Endothelial cell of umbilical vein (primary cell): ENCODE measurements around the gene GALNT13. TPM values are rescaled to one million over a fixed set of nuclear protein-coding genes. Genes with fewer than 3 reads are reported as not detected.

Experiments
- BruUV-seq: library from RNA; stranded (reverse); fragments of 400-500 nt; replicated peaks from 2 replicates; lab custom pipeline; 2021; lab: Mats Ljungman, UMichigan
- CTCF ChIA-PET: fragments of 300-600, 350-600 bp; sonication (Branson Sonifier 250); formaldehyde crosslinking; loops from one replicate; lab custom pipeline; 2021; ENCODE audit warnings: antibody characterized with exemption, inconsistent platforms; lab: Charles Lee
- POLR2A ChIA-PET: fragments of 300-600, 350-600 bp; sonication (Branson Sonifier 250); formaldehyde crosslinking; loops from one replicate; lab custom pipeline; 2021; ENCODE audit warnings: antibody characterized with exemption, inconsistent platforms; lab: Charles Lee
- DNase-seq: peaks from one replicate; pipeline ENCODE4 v3.0.0-alpha.2; 2011; ENCODE audit warnings: low read depth, low spot score
- FAIRE-seq: peaks from 2 replicates; lab custom pipeline; 2011; peaks lifted over from hg19 to GRCh38; lab: Jason Lieb, UNC
- H2AFZ ChIP-seq: 2 replicates; pipeline ENCODE4 v1.6.0; 2012; ENCODE audit warnings: low read depth, low read length, control low read depth, inconsistent platforms
- H3K27ac ChIP-seq: 2 replicates; pipeline ENCODE4 v1.5.1; 2011; ENCODE audit warnings: low read depth, mild to moderate bottlenecking, control low read depth, low read length, moderate library complexity; ENCODE audit not compliant: insufficient read depth
- H3K27me3 ChIP-seq, 2 experiments: 2 replicates each; pipeline versions ENCODE4 v1.6.0 to v1.6.1; 2011; ENCODE audit warnings: low read length in 2 of 2, mixed read lengths in 1 of 2; ENCODE audit not compliant: control insufficient read depth in 2 of 2, insufficient read depth in 2 of 2
- H3K36me3 ChIP-seq, 2 experiments: 2 replicates in 1 of 2; 3 replicates in 1 of 2; pipeline ENCODE4 v1.5.1; 2011; ENCODE audit warnings: low read length in 2 of 2, mild to moderate bottlenecking in 1 of 2, moderate library complexity in 1 of 2; ENCODE audit not compliant: control insufficient read depth in 2 of 2, insufficient read depth in 2 of 2; ENCODE audit errors: extremely low read depth in 1 of 2
- H3K4me1 ChIP-seq: 3 replicates; pipeline ENCODE4 v1.5.1; 2011; ENCODE audit warnings: mild to moderate bottlenecking, low read length; ENCODE audit not compliant: control insufficient read depth, insufficient read depth; ENCODE audit errors: extremely low read depth
- H3K4me2 ChIP-seq: 2 replicates; pipeline ENCODE4 v1.6.1; 2011; ENCODE audit warnings: low read length, control low read depth, mixed read lengths; ENCODE audit not compliant: insufficient read depth
- H3K4me3 ChIP-seq, 3 experiments: fragments of 200-600 bp in 1 of 3; sonication (generic), shearing (Covaris generic) in 1 of 3; replicated peaks in 1 of 3; 2 replicates each; pipeline ENCODE4 v1.5.1; 2011 to 2016; ENCODE audit warnings: control low read depth in 3 of 3, low read length in 3 of 3, mild to moderate bottlenecking in 2 of 3, inconsistent platforms in 1 of 3, low read depth in 1 of 3, moderate library complexity in 1 of 3; ENCODE audit not compliant: insufficient read depth in 1 of 3
- H3K79me2 ChIP-seq: 2 replicates; pipeline ENCODE4 v1.6.0; 2012; ENCODE audit warnings: low read length, inconsistent platforms; ENCODE audit not compliant: control insufficient read depth, insufficient read depth
- H3K9ac ChIP-seq: replicated peaks from 2 replicates; pipeline ENCODE3; 2011; ENCODE audit warnings: low read length, control low read depth; ENCODE audit not compliant: insufficient read depth; ENCODE audit errors: extremely low read depth
- H3K9me1 ChIP-seq: replicated peaks from 3 replicates; pipeline ENCODE4 v1.6.0; 2011; ENCODE audit warnings: mild to moderate bottlenecking, low read length; ENCODE audit not compliant: control insufficient read depth, insufficient read depth; ENCODE audit errors: extremely low read depth
- H3K9me3 ChIP-seq: replicated peaks from 2 replicates; pipeline ENCODE4 v1.5.1; 2012; ENCODE audit warnings: low read length, inconsistent platforms; ENCODE audit not compliant: control insufficient read depth, insufficient read depth
- H4K20me1 ChIP-seq: replicated peaks from 2 replicates; pipeline ENCODE3; 2011; ENCODE audit warnings: mild to moderate bottlenecking, low read length; ENCODE audit not compliant: control insufficient read depth, insufficient read depth; ENCODE audit errors: extremely low read depth
- EZH2 ChIP-seq: IDR thresholded peaks from 2 replicates; pipeline ENCODE4 v1.6.1; 2012; ENCODE audit warnings: borderline replicate concordance, low read depth, mild to moderate bottlenecking, moderate library complexity, low read length, inconsistent platforms; ENCODE audit not compliant: severe bottlenecking
- FOS ChIP-seq: IDR thresholded peaks from 2 replicates; pipeline ENCODE4 v1.6.1; 2011; ENCODE audit warnings: mild to moderate bottlenecking, low read length, moderate library complexity, borderline replicate concordance; ENCODE audit not compliant: insufficient read depth
- GATA2 ChIP-seq: IDR thresholded peaks from 2 replicates; pipeline ENCODE4 v1.7.0; 2011; ENCODE audit warnings: low read depth, mild to moderate bottlenecking, moderate library complexity, mixed read lengths, low read length; ENCODE audit not compliant: insufficient read length, insufficient read depth
- JUN ChIP-seq: IDR thresholded peaks from 2 replicates; pipeline ENCODE4 v1.6.1; 2011; ENCODE audit warnings: borderline replicate concordance, low read depth; ENCODE audit not compliant: insufficient read length, insufficient read depth
- MYC ChIP-seq: IDR thresholded peaks from one replicate; pipeline ENCODE4 v1.6.1; 2011; ENCODE audit warnings: mild to moderate bottlenecking, low read depth, low read length
- POLR2A ChIP-seq: IDR thresholded peaks from 2 replicates; pipeline ENCODE4 v1.6.1; 2012; ENCODE audit warnings: low read depth, mild to moderate bottlenecking, control low read depth, low read length
- POLR2AphosphoS5 ChIP-seq: IDR thresholded peaks from 2 replicates; pipeline ENCODE4 v1.6.1; 2012; ENCODE audit warnings: low read depth, mild to moderate bottlenecking, control low read depth, low read length, moderate library complexity; ENCODE audit not compliant: insufficient read depth
- dilution Hi-C: fragments of 300-500 bp; cut with MboI; formaldehyde crosslinking; loops from one replicate; pipeline ENCODE4 v1.15.0; 2019; ENCODE audit warnings: low sequenced_read_pairs; ENCODE audit not compliant: extremely low pct_ligation_motif_present
- intact Hi-C: fragments of 100-400 bp; cut with micrococcal nuclease; formaldehyde crosslinking; loops from one replicate; pipeline ENCODE4 v1.10.0; 2022
- polyA plus RNA-seq, 4 experiments: library from polyadenylated mRNA; depleted of rRNA in 3 of 4; stranded (reverse) in 3 of 4; unstranded in 1 of 4; fragments of >200 nt; gene quantifications; 2 replicates each; pipeline versions ENCODE4 v1.2.1 to v1.2.3, GENCODE V29; 2011 to 2012; ENCODE audit warnings: missing spikeins in 1 of 4
- total RNA-seq: library from RNA; stranded (reverse); gene quantifications from 2 replicates; pipeline ENCODE4 v1.2.3, GENCODE V29; 2021
- TF ChIP-seq, protein P1 (sequence below), 2 donors: IDR thresholded peaks; 1 replicate in 1 of 2; 2 replicates in 1 of 2; pipeline ENCODE4 v1.5.1; 2011; ENCODE audit warnings: low read length in 2 of 2, mild to moderate bottlenecking in 2 of 2, moderate library complexity in 2 of 2, control low read depth in 1 of 2, inconsistent platforms in 1 of 2, low read depth in 1 of 2; ENCODE audit not compliant: insufficient read depth in 1 of 2; ENCODE audit errors: extremely low read depth in 1 of 2
- TF ChIP-seq, protein P2 (sequence below): IDR thresholded peaks from 2 replicates; pipeline ENCODE4 v1.6.1; 2011; ENCODE audit not compliant: insufficient read depth, insufficient read length

The GALNT13 gene
- total and polyA plus RNA-seq, 2 donors (not counting 3 experiments of a cell fraction or from before 2014, with no cell fraction given): 0.06 TPM; not detected in 1

DNA sequence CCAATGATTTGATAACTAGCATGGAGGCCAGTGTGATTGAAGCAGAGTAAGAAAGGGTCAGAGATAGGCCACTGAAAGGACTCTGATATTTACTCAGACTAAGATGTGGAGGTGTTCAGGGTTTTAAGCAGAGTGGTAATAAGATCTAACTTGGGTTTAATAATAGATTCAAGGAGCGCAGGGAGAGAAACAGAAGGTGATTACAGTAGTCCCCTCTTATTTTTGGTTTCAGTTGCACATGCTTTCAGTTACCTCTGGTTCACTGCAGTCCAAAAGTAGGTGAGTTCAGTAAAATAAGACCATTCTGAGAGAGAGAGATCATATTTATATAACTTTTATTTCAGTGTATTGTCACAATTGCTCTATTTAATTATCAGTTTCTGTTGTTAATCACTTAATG is 13.5 kb upstream of the GALNT13 start:
- Histone ChIP-seq H4K20me1 (no peaks in the 10 kb centered on the region), H3K4me3 (no peak overlapping the region), H3K79me2 (no peaks in the 10 kb centered on the region), H3K9ac (no peak overlapping the region), H3K36me3 (no peaks in the 10 kb centered on the region), H3K27ac (no peak overlapping the region), H3K9me1 (no peaks in the 10 kb centered on the region), H3K4me1 (no peaks in the 10 kb centered on the region), H3K4me2 (no peak overlapping the region), H3K9me3 (no peaks in the 10 kb centered on the region), H2AFZ (no peak overlapping the region), H3K27me3 (no peaks in the 10 kb centered on the region)
- ChIA-PET POLR2A (no interaction called here), CTCF (no interaction called here)
- BruUV-seq: no TSS peak
- dilution Hi-C loops (no loop called here), intact Hi-C loops (no loop called here)
- DNase-seq: no peak
- TF ChIP-seq, protein P1, sequence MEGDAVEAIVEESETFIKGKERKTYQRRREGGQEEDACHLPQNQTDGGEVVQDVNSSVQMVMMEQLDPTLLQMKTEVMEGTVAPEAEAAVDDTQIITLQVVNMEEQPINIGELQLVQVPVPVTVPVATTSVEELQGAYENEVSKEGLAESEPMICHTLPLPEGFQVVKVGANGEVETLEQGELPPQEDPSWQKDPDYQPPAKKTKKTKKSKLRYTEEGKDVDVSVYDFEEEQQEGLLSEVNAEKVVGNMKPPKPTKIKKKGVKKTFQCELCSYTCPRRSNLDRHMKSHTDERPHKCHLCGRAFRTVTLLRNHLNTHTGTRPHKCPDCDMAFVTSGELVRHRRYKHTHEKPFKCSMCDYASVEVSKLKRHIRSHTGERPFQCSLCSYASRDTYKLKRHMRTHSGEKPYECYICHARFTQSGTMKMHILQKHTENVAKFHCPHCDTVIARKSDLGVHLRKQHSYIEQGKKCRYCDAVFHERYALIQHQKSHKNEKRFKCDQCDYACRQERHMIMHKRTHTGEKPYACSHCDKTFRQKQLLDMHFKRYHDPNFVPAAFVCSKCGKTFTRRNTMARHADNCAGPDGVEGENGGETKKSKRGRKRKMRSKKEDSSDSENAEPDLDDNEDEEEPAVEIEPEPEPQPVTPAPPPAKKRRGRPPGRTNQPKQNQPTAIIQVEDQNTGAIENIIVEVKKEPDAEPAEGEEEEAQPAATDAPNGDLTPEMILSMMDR (IDR thresholded peaks at IDR 0.05; ENCODE audit: extremely low read depth in 1 of 2, insufficient read depth in 1 of 2, low read depth in 1 of 2, low read length in 2 of 2): no peak
- no peak for TF ChIP-seq POLR2AphosphoS5
- no peak for TF ChIP-seq MYC
- no peak for TF ChIP-seq GATA2
- no peak for TF ChIP-seq FOS
- no peak for TF ChIP-seq JUN
- TF ChIP-seq POLR2A: no peak
- no peak for TF ChIP-seq EZH2
- TF ChIP-seq, protein P2, sequence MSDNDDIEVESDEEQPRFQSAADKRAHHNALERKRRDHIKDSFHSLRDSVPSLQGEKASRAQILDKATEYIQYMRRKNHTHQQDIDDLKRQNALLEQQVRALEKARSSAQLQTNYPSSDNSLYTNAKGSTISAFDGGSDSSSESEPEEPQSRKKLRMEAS: no peak
- no peak for FAIRE-seq
